ENCODE data around the gene USP20.

The USP20 gene

DNA sequence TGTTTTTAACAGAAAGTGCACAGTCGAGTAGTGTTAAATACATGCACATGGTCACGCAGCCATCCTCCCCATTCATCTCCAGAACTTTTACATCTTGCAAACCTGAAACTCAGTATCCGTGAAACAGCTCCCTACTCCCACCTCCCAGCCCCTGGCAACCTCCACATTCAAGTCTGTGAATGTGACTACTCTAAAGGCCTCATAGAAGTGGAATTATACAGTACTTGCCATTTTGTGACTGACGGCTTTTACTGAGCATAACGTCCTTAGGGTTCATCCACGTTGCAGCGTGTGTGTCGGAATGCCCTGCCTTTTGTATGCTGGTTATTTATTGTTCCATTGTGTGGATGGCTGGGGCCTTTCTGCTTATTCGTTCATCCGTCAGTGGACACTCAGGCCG, 35.8 kb downstream of the USP20 start:
- POLR2A ChIA-PET, result no interaction called here

GRCh38 chr9:129873563-129874190, 38.4 kb downstream of the USP20 start:
- DNase-seq (ENCODE audit: extremely low spot score), result no peak
- TF ChIP-seq ELF4 (IDR thresholded peaks at IDR 0.05), result no peak
- TF ChIP-seq ARNT (IDR thresholded peaks at IDR 0.05), result no peak
- TF ChIP-seq HDGF (IDR thresholded peaks at IDR 0.05; ENCODE audit: borderline replicate concordance), result no peak
- TF ChIP-seq L3MBTL2 (conservative IDR thresholded peaks at IDR 0.05), result no peak
- TF ChIP-seq, protein P1, sequence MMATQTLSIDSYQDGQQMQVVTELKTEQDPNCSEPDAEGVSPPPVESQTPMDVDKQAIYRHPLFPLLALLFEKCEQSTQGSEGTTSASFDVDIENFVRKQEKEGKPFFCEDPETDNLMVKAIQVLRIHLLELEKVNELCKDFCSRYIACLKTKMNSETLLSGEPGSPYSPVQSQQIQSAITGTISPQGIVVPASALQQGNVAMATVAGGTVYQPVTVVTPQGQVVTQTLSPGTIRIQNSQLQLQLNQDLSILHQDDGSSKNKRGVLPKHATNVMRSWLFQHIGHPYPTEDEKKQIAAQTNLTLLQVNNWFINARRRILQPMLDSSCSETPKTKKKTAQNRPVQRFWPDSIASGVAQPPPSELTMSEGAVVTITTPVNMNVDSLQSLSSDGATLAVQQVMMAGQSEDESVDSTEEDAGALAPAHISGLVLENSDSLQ (IDR thresholded peaks at IDR 0.05), result no peak
- no peak for TF ChIP-seq TARDBP (IDR thresholded peaks at IDR 0.05)
- TF ChIP-seq LEF1 (IDR thresholded peaks at IDR 0.05; ENCODE audit: borderline replicate concordance), result no peak
- TF ChIP-seq SP1 (IDR thresholded peaks at IDR 0.05), result no peak
- no peak for TF ChIP-seq CTBP1 (IDR thresholded peaks at IDR 0.05; ENCODE audit: borderline replicate concordance)
- no peak for TF ChIP-seq NFRKB (IDR thresholded peaks at IDR 0.05)
- TF ChIP-seq FOXK2 (IDR thresholded peaks at IDR 0.05), result no peak
- TF ChIP-seq SUZ12 (IDR thresholded peaks at IDR 0.05), result no peak
- TF ChIP-seq FOXM1 (IDR thresholded peaks at IDR 0.05; ENCODE audit: borderline replicate concordance), result no peak
- TF ChIP-seq FOXA1 (IDR thresholded peaks at IDR 0.05), result no peak
- TF ChIP-seq ZNF384 (IDR thresholded peaks at IDR 0.05), result no peak
- TF ChIP-seq BHLHE40 (IDR thresholded peaks at IDR 0.05; ENCODE audit: borderline replicate concordance), result no peak
- ChIA-PET POLR2A (no interaction called here), CTCF (interaction anchor here (0.6 to 0.7 kb wide), 2 partner anchors 10 to 75 kb away, joined by 3 read pairs; no protein-coding TSS in a partner anchor)

More for the DNA sequence above, 35.8 kb downstream of the USP20 start:
- DNase-seq (ENCODE audit: extremely low spot score), result no peak
- TF ChIP-seq ARNT (IDR thresholded peaks at IDR 0.05) (no peak), FOXM1 (IDR thresholded peaks at IDR 0.05; ENCODE audit: borderline replicate concordance) (no peak), ELF4 (IDR thresholded peaks at IDR 0.05) (no peak), HDGF (IDR thresholded peaks at IDR 0.05; ENCODE audit: borderline replicate concordance) (no peak), FOXA1 (IDR thresholded peaks at IDR 0.05) (no peak), L3MBTL2 (conservative IDR thresholded peaks at IDR 0.05) (no peak), BHLHE40 (IDR thresholded peaks at IDR 0.05; ENCODE audit: borderline replicate concordance) (no peak), SUZ12 (IDR thresholded peaks at IDR 0.05) (no peak), ZNF384 (IDR thresholded peaks at IDR 0.05) (no peak), LEF1 (IDR thresholded peaks at IDR 0.05; ENCODE audit: borderline replicate concordance) (no peak), SP1 (IDR thresholded peaks at IDR 0.05) (no peak), TARDBP (IDR thresholded peaks at IDR 0.05) (no peak), NFRKB (IDR thresholded peaks at IDR 0.05) (no peak), FOXK2 (IDR thresholded peaks at IDR 0.05) (no peak)
- TF ChIP-seq, protein P1 (IDR thresholded peaks at IDR 0.05), result no peak
- CTCF ChIA-PET, result no interaction called here

DNA sequence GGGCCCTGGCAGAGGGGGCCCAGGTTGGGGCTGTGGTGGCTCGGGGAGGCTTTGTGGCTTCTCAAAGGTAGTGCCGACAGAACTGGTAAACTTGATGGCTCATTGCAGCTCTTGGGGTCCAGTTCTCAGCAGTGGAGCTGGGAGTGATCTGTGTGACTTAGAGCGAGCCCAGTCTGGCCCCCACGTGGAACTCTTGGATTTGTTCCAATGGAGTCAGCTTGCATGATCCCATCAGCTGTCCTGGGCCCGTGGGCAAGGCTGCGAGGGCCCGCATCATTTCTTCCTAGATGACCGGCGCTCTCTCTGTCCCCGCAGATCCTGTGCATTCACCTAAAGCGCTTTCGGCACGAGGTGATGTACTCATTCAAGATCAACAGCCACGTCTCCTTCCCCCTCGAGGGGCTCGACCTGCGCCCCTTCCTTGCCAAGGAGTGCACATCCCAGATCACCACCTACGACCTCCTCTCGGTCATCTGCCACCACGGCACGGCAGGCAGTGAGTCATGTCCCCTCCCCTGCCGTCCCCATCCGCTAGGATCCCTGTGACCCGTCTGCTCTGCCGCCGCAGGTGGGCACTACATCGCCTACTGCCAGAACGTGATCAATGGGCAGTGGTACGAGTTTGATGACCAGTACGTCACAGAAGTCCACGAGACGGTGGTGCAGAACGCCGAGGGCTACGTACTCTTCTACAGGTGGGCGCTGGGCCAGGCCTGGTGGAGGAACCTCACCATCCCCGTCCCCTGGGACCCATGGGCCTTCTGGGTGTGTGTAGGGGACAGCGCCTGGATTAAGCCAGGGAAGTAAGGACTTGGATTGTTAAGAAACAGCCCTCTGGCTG, 39.2 kb downstream of the USP20 start:
- ChIA-PET CTCF (no interaction called here), POLR2A (no interaction called here)
- DNase-seq (ENCODE audit: extremely low spot score), result no peak
- TF ChIP-seq NFRKB (IDR thresholded peaks at IDR 0.05) (no peak), BHLHE40 (IDR thresholded peaks at IDR 0.05; ENCODE audit: borderline replicate concordance) (no peak)
- TF ChIP-seq, protein P1 (IDR thresholded peaks at IDR 0.05), result no peak

GRCh38 chr9:129875181-129875611, 39.9 kb downstream of the USP20 start:
- ChIA-PET POLR2A (no interaction called here), CTCF (no interaction called here)
- peak; percentile 29 for DNase-seq (ENCODE audit: extremely low spot score)
- TF ChIP-seq, protein P1 (IDR thresholded peaks at IDR 0.05), result no peak
- TF ChIP-seq FOXK2 (IDR thresholded peaks at IDR 0.05), result no peak
- no peak for TF ChIP-seq FOXA1 (IDR thresholded peaks at IDR 0.05)
- no peak for TF ChIP-seq L3MBTL2 (conservative IDR thresholded peaks at IDR 0.05)
- TF ChIP-seq SUZ12 (IDR thresholded peaks at IDR 0.05), result no peak
- no peak for TF ChIP-seq BHLHE40 (IDR thresholded peaks at IDR 0.05; ENCODE audit: borderline replicate concordance)
- TF ChIP-seq CTBP1 (IDR thresholded peaks at IDR 0.05; ENCODE audit: borderline replicate concordance), result no peak
- no peak for TF ChIP-seq ELF4 (IDR thresholded peaks at IDR 0.05)
- no peak for TF ChIP-seq ARNT (IDR thresholded peaks at IDR 0.05)
- no peak for TF ChIP-seq LEF1 (IDR thresholded peaks at IDR 0.05; ENCODE audit: borderline replicate concordance)
- TF ChIP-seq HDGF (IDR thresholded peaks at IDR 0.05; ENCODE audit: borderline replicate concordance), result no peak
- TF ChIP-seq FOXM1 (IDR thresholded peaks at IDR 0.05; ENCODE audit: borderline replicate concordance), result no peak
- TF ChIP-seq SP1 (IDR thresholded peaks at IDR 0.05), result no peak
- no peak for TF ChIP-seq ZNF384 (IDR thresholded peaks at IDR 0.05)
- TF ChIP-seq NFRKB (IDR thresholded peaks at IDR 0.05), result no peak

GRCh38 chr9:129875687-129876395, 40.6 kb downstream of the USP20 start:
- CTCF ChIA-PET, result no interaction called here
- no peak for TF ChIP-seq SUZ12 (IDR thresholded peaks at IDR 0.05)
- no peak for TF ChIP-seq L3MBTL2 (conservative IDR thresholded peaks at IDR 0.05)
- TF ChIP-seq, protein P1 (IDR thresholded peaks at IDR 0.05), result no peak
- TF ChIP-seq HDGF (IDR thresholded peaks at IDR 0.05; ENCODE audit: borderline replicate concordance), result no peak
- no peak for TF ChIP-seq NFRKB (IDR thresholded peaks at IDR 0.05)
- TF ChIP-seq LEF1 (IDR thresholded peaks at IDR 0.05; ENCODE audit: borderline replicate concordance), result no peak
- TF ChIP-seq TARDBP (IDR thresholded peaks at IDR 0.05), result no peak
- POLR2A ChIA-PET, result no interaction called here
- no peak for DNase-seq (ENCODE audit: extremely low spot score)
